CD4-positive, alpha-beta T cell (primary cell): ENCODE measurements around the gene KIF3C. TPM values are rescaled to one million over a fixed set of nuclear protein-coding genes. Genes with fewer than 3 reads are reported as not detected.

ENCODE experiments used
- ATAC-seq: fragments of 200-7000 bp; cut with Tn5 transposase; one replicate; pipeline ENCODE4 v1.10.0; 2022; ENCODE audit warnings: mild to moderate bottlenecking; ENCODE audit not compliant: poor library complexity
- CTCF ChIA-PET: fragments of 350-600 bp; sonication (Branson Sonifier 250); formaldehyde crosslinking; loops from one replicate; lab custom pipeline; 2021; ENCODE audit warnings: antibody characterized with exemption, inconsistent platforms; lab: Charles Lee
- POLR2A ChIA-PET: fragments of 350-600 bp; sonication (Branson Sonifier 250); formaldehyde crosslinking; loops from one replicate; lab custom pipeline; 2021; ENCODE audit warnings: antibody characterized with exemption, inconsistent platforms; lab: Charles Lee
- DNase-seq, 14 experiments: peaks; one replicate each; pipeline ENCODE4 v3.0.0-alpha.2; 2013 to 2020; ENCODE audit warnings: mixed read lengths in 2 of 14
- H3K27ac ChIP-seq, 2 donors: one replicate each; pipeline versions ENCODE4 v1.5.1 to v1.7.0; 2013; ENCODE audit warnings: low read length in 2 of 2, low read depth in 1 of 2, mild to moderate bottlenecking in 1 of 2
- H3K27me3 ChIP-seq, 2 experiments: 1 replicate in 1 of 2; 2 replicates in 1 of 2; pipeline versions ENCODE4 v1.6.1 to v1.7.0; 2013; ENCODE audit warnings: low read length in 2 of 2, control low read depth in 1 of 2, mild to moderate bottlenecking in 1 of 2, moderate library complexity in 1 of 2; ENCODE audit not compliant: insufficient read depth in 2 of 2, control insufficient read depth in 1 of 2
- H3K36me3 ChIP-seq: one replicate; pipeline ENCODE4 v1.6.1; 2013; ENCODE audit warnings: low read length, control low read depth; ENCODE audit not compliant: insufficient read depth
- H3K4me1 ChIP-seq: one replicate; pipeline ENCODE4 v1.6.1; 2013; ENCODE audit warnings: low read length, control low read depth; ENCODE audit not compliant: insufficient read depth
- H3K4me3 ChIP-seq: one replicate; pipeline ENCODE4 v1.5.1; 2013; ENCODE audit warnings: mild to moderate bottlenecking, low read length, moderate library complexity
- H3K9me3 ChIP-seq, 2 experiments: 1 replicate in 1 of 2; 2 replicates in 1 of 2; pipeline versions ENCODE4 v1.6.1 to v1.7.0; 2013; ENCODE audit warnings: low read length in 2 of 2, mild to moderate bottlenecking in 2 of 2, control low read depth in 1 of 2, moderate library complexity in 1 of 2; ENCODE audit not compliant: control insufficient read depth in 1 of 2, insufficient read depth in 1 of 2
- H3K27ac Mint-ChIP-seq: one replicate; pipeline ENCODE4 v1.8.0; 2020; ENCODE audit warnings: mixed read lengths
- H3K27me3 Mint-ChIP-seq: one replicate; pipeline ENCODE4 v1.8.0; 2021; ENCODE audit warnings: mixed read lengths
- H3K36me3 Mint-ChIP-seq: one replicate; pipeline ENCODE4 v1.8.0; 2021; ENCODE audit warnings: low read depth, mixed read lengths
- H3K4me1 Mint-ChIP-seq: one replicate; pipeline ENCODE4 v1.8.0; 2021; ENCODE audit warnings: low read depth, mixed read lengths
- H3K4me3 Mint-ChIP-seq: one replicate; pipeline ENCODE4 v1.8.0; 2020; ENCODE audit warnings: mild to moderate bottlenecking, mixed read lengths
- H3K9me3 Mint-ChIP-seq: one replicate; pipeline ENCODE4 v1.8.0; 2020; ENCODE audit warnings: mixed read lengths
- intact Hi-C, 2 experiments: fragments of 100-400 bp; cut with DNase I in 1 of 2; cut with micrococcal nuclease in 1 of 2; formaldehyde crosslinking; loops; one replicate each; pipeline versions ENCODE4 v1.15.1 to v1.9.0; 2023 to 2025; cut with DNase I, micrococcal nuclease
- total RNA-seq, 174 experiments: library from RNA in 2 of 174; stranded (reverse) in 2 of 174; gene quantifications; one replicate each; pipeline ENCODE4 v1.2.3 and lab custom pipeline; 2021 to 2026
- TF ChIP-seq, protein P1 (sequence below): fragments of 200-600 bp; IDR thresholded peaks from one replicate; pipeline ENCODE4 v1.8.0; 2022; ENCODE audit warnings: antibody characterized with exemption, mild to moderate bottlenecking

The KIF3C gene
- total RNA-seq, 2 experiments from 2014 or later, result 1.8 to 3.4 TPM

DNA sequence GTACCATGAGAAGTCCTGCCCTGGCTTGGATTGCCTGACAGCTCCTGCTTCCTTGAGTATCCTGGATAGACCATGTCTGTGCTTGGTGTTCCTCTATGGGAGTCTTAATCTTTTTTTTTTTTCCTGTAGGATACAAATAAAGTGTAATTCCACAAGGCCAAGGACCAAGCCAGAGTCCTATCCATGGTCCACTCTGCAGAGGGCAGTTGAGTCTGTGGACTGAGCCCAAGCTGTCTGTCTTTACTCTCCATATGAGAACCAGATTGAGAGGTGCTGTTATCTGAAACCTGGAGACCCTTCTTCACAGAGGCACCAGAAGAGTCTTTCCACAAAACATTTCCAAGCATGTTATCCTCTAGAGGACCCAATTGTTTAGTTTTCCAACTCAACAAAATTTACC is 1.4 kb upstream of the KIF3C start:
- no peaks in the 10 kb centered on the region for H3K36me3 ChIP-seq
- H3K4me1 ChIP-seq, result peaks cover 23% of the 10 kb centered on the region
- H3K9me3 ChIP-seq, result no peaks in the 10 kb centered on the region
- CTCF ChIA-PET, result no interaction called here
- H3K4me3 ChIP-seq, result no peak overlapping the region
- H3K27me3 ChIP-seq, result no peaks in the 10 kb centered on the region
- intact Hi-C loops, result loop anchor here in 1 of 2 experiments (2.0 kb wide), 1 partner anchor 105 kb away; the partner anchor contains the start of gene ASXL2
- TF ChIP-seq, protein P1, sequence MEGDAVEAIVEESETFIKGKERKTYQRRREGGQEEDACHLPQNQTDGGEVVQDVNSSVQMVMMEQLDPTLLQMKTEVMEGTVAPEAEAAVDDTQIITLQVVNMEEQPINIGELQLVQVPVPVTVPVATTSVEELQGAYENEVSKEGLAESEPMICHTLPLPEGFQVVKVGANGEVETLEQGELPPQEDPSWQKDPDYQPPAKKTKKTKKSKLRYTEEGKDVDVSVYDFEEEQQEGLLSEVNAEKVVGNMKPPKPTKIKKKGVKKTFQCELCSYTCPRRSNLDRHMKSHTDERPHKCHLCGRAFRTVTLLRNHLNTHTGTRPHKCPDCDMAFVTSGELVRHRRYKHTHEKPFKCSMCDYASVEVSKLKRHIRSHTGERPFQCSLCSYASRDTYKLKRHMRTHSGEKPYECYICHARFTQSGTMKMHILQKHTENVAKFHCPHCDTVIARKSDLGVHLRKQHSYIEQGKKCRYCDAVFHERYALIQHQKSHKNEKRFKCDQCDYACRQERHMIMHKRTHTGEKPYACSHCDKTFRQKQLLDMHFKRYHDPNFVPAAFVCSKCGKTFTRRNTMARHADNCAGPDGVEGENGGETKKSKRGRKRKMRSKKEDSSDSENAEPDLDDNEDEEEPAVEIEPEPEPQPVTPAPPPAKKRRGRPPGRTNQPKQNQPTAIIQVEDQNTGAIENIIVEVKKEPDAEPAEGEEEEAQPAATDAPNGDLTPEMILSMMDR, result no peak
- Mint-ChIP-seq H3K27ac (no peak overlapping the region), H3K36me3 (no peaks in the 10 kb centered on the region), H3K9me3 (no peaks in the 10 kb centered on the region), H3K4me3 (peak overlapping the region; percentile 88), H3K27me3 (no peaks in the 10 kb centered on the region), H3K4me1 (peaks cover 11% of the 10 kb centered on the region)
- DNase-seq (no peak), ATAC-seq (no peak)
- POLR2A ChIA-PET, result interaction anchor here (1.1 kb wide), 1 partner anchor 201 kb away, joined by 4 read pairs; no protein-coding TSS in a partner anchor
- H3K27ac ChIP-seq, result no peak overlapping the region

DNA sequence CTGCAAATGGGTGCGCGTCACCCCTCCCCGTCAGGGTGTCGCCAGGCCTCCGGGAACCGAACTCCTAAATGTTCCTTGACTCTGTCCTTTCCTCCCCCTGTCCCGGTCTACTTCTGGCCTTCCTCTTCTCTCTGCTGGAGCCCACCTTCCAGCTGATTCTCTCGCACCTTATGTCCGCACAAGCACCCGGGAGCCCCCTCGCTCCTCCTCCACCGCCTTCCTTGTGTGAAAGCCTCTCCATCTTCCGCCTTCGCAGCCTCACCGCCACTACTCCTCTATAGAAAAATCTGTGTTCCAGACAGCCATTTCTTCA is 627 bp upstream of the KIF3C start:
- ATAC-seq, result no peak

DNA sequence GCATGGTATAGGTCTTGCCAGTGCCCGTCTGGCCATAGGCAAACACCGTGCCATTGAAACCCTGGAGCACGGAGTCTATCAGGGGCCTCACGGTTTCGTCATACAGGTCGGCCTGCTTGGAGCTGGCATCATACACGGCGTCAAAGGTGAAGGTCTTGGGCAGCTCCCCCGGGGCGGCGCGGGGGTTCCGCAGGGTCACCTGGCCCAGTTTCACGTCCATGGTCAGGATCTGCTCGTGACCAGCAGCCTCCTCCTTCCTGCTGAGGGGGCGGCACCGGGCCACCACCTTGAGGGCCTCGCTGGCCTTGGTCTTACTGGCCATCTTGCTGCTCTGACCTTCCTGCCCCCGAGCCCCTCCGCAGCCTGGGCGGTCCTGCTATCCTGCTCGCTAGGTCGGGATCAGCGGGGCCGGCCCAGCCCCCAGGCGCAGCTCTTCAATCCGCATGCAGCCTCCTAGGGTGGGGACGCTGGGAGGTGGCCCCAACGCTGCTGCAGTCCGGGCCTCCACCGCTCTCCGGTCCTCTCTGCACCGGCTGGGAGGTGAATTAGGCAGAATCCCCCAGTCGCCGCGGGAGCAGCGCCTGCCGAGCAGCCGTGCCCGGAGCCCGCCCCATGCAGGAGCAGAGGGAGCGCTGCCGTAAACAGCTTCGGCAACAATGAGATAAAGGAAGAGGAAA is 563 bp downstream of the KIF3C start:
- Mint-ChIP-seq H3K27ac (peak overlapping the region; percentile 58), H3K4me3 (peak overlapping the region; percentile 92), H3K27me3 (no peaks in the 10 kb centered on the region), H3K36me3 (no peaks in the 10 kb centered on the region), H3K9me3 (no peaks in the 10 kb centered on the region), H3K4me1 (peaks cover 23% of the 10 kb centered on the region)
- no peaks in the 10 kb centered on the region for H3K27me3 ChIP-seq
- ChIA-PET POLR2A (interaction anchor here (0.8 to 2.2 kb wide), 5 partner anchors 9 to 364 kb away, joined by 3 to 12 read pairs (median 6); partner anchors contain the start of genes RAB10 and SELENOI), CTCF (interaction anchor here (1.3 kb wide), 1 partner anchor 10 kb away, joined by 5 read pairs; no protein-coding TSS in a partner anchor)
- ATAC-seq (peak; percentile 36), DNase-seq (peak in 3 of 14 experiments; percentile 0 to 35 (median 6))
- H3K36me3 ChIP-seq, result no peaks in the 10 kb centered on the region
- intact Hi-C loops, result loop anchor here in 1 of 2 experiments (1.0 to 2.0 kb wide), 2 partner anchors 53 to 103 kb away; partner anchors contain the start of genes ASXL2 and RAB10
- peaks cover 24% of the 10 kb centered on the region for H3K4me1 ChIP-seq
- no peak overlapping the region for H3K27ac ChIP-seq
- H3K9me3 ChIP-seq, result no peaks in the 10 kb centered on the region
- TF ChIP-seq, protein P1, result no peak
- H3K4me3 ChIP-seq, result peak overlapping the region; percentile 88

More for the DNA sequence above, 627 bp upstream of the KIF3C start:
- ChIA-PET CTCF (interaction anchor here (0.5 to 1.3 kb wide), 3 partner anchors 9 to 73 kb away, joined by 3 to 5 read pairs (median 5); no protein-coding TSS in a partner anchor), POLR2A (interaction anchor here (0.7 to 2.2 kb wide), 5 partner anchors 8 to 362 kb away, joined by 4 to 12 read pairs (median 6); partner anchors contain the start of genes RAB10 and SELENOI)
- H3K36me3 Mint-ChIP-seq, result no peaks in the 10 kb centered on the region
- H3K4me1 Mint-ChIP-seq, result peaks cover 18% of the 10 kb centered on the region
- Histone ChIP-seq H3K27ac (no peak overlapping the region), H3K4me1 (peaks cover 24% of the 10 kb centered on the region), H3K9me3 (no peaks in the 10 kb centered on the region), H3K27me3 (no peaks in the 10 kb centered on the region), H3K4me3 (peak overlapping the region; percentile 88), H3K36me3 (no peaks in the 10 kb centered on the region)
- H3K9me3 Mint-ChIP-seq, result no peaks in the 10 kb centered on the region
- no peak for DNase-seq
- peak overlapping the region; percentile 67 for H3K27ac Mint-ChIP-seq
- no peaks in the 10 kb centered on the region for H3K27me3 Mint-ChIP-seq
- intact Hi-C loops, result loop anchor here in 1 of 2 experiments (1.0 to 2.0 kb wide), 2 partner anchors 51 to 104 kb away; partner anchors contain the start of genes ASXL2 and RAB10
- H3K4me3 Mint-ChIP-seq, result peak overlapping the region; percentile 88
- TF ChIP-seq, protein P1, result no peak
